Measurements from ENCODE around the gene MYO5B. TPM values are rescaled to one million over a fixed set of nuclear protein-coding genes. Genes with fewer than 3 reads are reported as not detected.
A peak's percentile ranks its signal among the peaks of the same experiment; 100 is the strongest.

Gene MYO5B
- total RNA-seq, 6 experiments from 2014 or later, result 0.17 to 0.28 TPM; not detected in 4

GRCh38 chr18:49934457-49934856, 260.5 kb downstream of the MYO5B start:
- no peaks in the 10 kb centered on the region for H3K9me3 Mint-ChIP-seq
- H3K36me3 Mint-ChIP-seq (ENCODE audit: low read depth), result no peaks in the 10 kb centered on the region
- no peak for DNase-seq
- no peak overlapping the region for H3K27ac Mint-ChIP-seq
- peaks cover 6% of the 10 kb centered on the region for H3K27me3 Mint-ChIP-seq (ENCODE audit: insufficient read depth)
- TF ChIP-seq CTCF (IDR thresholded peaks at IDR 0.05), result no peak
- no peak overlapping the region for H3K4me3 Mint-ChIP-seq
- H3K4me1 Mint-ChIP-seq (ENCODE audit: low read depth), result no peaks in the 10 kb centered on the region

- Mint-ChIP-seq H3K4me1 (ENCODE audit: low read depth) (no peaks in the 10 kb centered on the region), H3K9me3 (no peaks in the 10 kb centered on the region)
- peak; percentile 27 for DNase-seq
Measured at GRCh38 chr18:49933530-49934128, 261.3 kb downstream of the MYO5B start.

GRCh38 chr18:49931760-49932159, 263.2 kb downstream of the MYO5B start:
- Mint-ChIP-seq H3K27me3 (ENCODE audit: insufficient read depth) (peaks cover 8% of the 10 kb centered on the region), H3K27ac (no peak overlapping the region), H3K36me3 (ENCODE audit: low read depth) (no peaks in the 10 kb centered on the region), H3K4me1 (ENCODE audit: low read depth) (no peaks in the 10 kb centered on the region), H3K4me3 (no peak overlapping the region), H3K9me3 (no peaks in the 10 kb centered on the region)
- no peak for DNase-seq
- TF ChIP-seq CTCF (IDR thresholded peaks at IDR 0.05), result no peak

More at GRCh38 chr18:49933530-49934128, 261.3 kb downstream of the MYO5B start:
- Mint-ChIP-seq H3K27me3 (ENCODE audit: insufficient read depth) (peaks cover 6% of the 10 kb centered on the region), H3K4me3 (no peak overlapping the region), H3K27ac (no peak overlapping the region), H3K36me3 (ENCODE audit: low read depth) (no peaks in the 10 kb centered on the region)
- no peak for TF ChIP-seq CTCF (IDR thresholded peaks at IDR 0.05)

GRCh38 chr18:49931179-49931578, 263.8 kb downstream of the MYO5B start:
- no peak for DNase-seq
- H3K27me3 Mint-ChIP-seq (ENCODE audit: insufficient read depth), result peaks cover 8% of the 10 kb centered on the region

GRCh38 chr18:49926106-49926745, 268.7 kb downstream of the MYO5B start:
- no peak overlapping the region for H3K4me3 Mint-ChIP-seq
- no peaks in the 10 kb centered on the region for H3K36me3 Mint-ChIP-seq (ENCODE audit: low read depth)
- peaks cover 17% of the 10 kb centered on the region for H3K27me3 Mint-ChIP-seq (ENCODE audit: insufficient read depth)
- H3K9me3 Mint-ChIP-seq, result no peaks in the 10 kb centered on the region
- peaks cover 3% of the 10 kb centered on the region; the same call in 1 of the 2 replicates for H3K4me1 Mint-ChIP-seq (ENCODE audit: low read depth)
- TF ChIP-seq CTCF (IDR thresholded peaks at IDR 0.05), result no peak
- no peak overlapping the region for H3K27ac Mint-ChIP-seq
- no peak for DNase-seq

More at GRCh38 chr18:49931179-49931578, 263.8 kb downstream of the MYO5B start:
- no peaks in the 10 kb centered on the region for H3K9me3 Mint-ChIP-seq
- H3K4me3 Mint-ChIP-seq, result no peak overlapping the region
- TF ChIP-seq CTCF (IDR thresholded peaks at IDR 0.05), result no peak
- no peaks in the 10 kb centered on the region for H3K36me3 Mint-ChIP-seq (ENCODE audit: low read depth)
- H3K27ac Mint-ChIP-seq, result no peak overlapping the region
- H3K4me1 Mint-ChIP-seq (ENCODE audit: low read depth), result no peaks in the 10 kb centered on the region

Measured in HFFc6 (cell line).